ENCODE measurements around the gene SMAD7.

DNA sequence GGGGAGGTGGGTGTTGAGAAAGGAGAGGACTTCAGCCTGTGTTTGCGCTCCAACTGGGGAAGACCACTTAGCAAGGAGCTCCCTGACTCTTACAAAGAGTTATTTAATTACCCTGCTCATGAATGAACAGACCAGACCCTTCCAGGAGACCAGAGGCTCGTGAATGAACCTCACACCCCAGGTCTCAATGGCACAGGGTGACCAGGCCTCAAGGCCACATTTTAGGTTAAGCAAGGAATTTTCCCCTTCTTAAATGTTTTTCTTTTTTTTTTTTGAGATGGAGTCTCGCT lies 25.3 kb downstream of the SMAD7 start:
- TF ChIP-seq, protein P1, sequence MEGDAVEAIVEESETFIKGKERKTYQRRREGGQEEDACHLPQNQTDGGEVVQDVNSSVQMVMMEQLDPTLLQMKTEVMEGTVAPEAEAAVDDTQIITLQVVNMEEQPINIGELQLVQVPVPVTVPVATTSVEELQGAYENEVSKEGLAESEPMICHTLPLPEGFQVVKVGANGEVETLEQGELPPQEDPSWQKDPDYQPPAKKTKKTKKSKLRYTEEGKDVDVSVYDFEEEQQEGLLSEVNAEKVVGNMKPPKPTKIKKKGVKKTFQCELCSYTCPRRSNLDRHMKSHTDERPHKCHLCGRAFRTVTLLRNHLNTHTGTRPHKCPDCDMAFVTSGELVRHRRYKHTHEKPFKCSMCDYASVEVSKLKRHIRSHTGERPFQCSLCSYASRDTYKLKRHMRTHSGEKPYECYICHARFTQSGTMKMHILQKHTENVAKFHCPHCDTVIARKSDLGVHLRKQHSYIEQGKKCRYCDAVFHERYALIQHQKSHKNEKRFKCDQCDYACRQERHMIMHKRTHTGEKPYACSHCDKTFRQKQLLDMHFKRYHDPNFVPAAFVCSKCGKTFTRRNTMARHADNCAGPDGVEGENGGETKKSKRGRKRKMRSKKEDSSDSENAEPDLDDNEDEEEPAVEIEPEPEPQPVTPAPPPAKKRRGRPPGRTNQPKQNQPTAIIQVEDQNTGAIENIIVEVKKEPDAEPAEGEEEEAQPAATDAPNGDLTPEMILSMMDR (conservative IDR thresholded peaks at IDR 0.05; ENCODE audit: low read length), result no peak
- no peak for TF ChIP-seq EZH2phosphoT487 (IDR thresholded peaks at IDR 0.05; ENCODE audit: borderline replicate concordance, low read depth, low read length)

All from OCI-LY7 (cell line).